Retina (tissue), 1 donor: ENCODE data around the gene DHRS9.
A peak's percentile ranks its signal among the peaks of the same experiment; 100 is the strongest.

Experiments used
- DNase-seq: peaks from one replicate; pipeline ENCODE4 v3.0.0-alpha.2; 2016

DHRS9 gene

GRCh38 chr2:169137924-169138323 lies 68.6 kb downstream of the DHRS9 start:
- DNase-seq: no peak

GRCh38 chr2:169139145-169139544 lies 69.8 kb downstream of the DHRS9 start:
- no peak for DNase-seq

GRCh38 chr2:169139993-169140767 lies 70.8 kb downstream of the DHRS9 start:
- DNase-seq: no peak

GRCh38 chr2:169141713-169142352 lies 72.5 kb downstream of the DHRS9 start:
- peak; percentile 50 for DNase-seq

- DNase-seq: no peak
Measured at GRCh38 chr2:169143998-169144397, 74.6 kb downstream of the DHRS9 start.
